Measurements from ENCODE around the gene DIRAS2.
"Not testable (repeated sequence)": the region's sequence is repeated elsewhere in the genome, so short reads cannot be mapped to it uniquely, and the experiment has no call there.

The DIRAS2 gene, protein sequence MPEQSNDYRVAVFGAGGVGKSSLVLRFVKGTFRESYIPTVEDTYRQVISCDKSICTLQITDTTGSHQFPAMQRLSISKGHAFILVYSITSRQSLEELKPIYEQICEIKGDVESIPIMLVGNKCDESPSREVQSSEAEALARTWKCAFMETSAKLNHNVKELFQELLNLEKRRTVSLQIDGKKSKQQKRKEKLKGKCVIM

DNA sequence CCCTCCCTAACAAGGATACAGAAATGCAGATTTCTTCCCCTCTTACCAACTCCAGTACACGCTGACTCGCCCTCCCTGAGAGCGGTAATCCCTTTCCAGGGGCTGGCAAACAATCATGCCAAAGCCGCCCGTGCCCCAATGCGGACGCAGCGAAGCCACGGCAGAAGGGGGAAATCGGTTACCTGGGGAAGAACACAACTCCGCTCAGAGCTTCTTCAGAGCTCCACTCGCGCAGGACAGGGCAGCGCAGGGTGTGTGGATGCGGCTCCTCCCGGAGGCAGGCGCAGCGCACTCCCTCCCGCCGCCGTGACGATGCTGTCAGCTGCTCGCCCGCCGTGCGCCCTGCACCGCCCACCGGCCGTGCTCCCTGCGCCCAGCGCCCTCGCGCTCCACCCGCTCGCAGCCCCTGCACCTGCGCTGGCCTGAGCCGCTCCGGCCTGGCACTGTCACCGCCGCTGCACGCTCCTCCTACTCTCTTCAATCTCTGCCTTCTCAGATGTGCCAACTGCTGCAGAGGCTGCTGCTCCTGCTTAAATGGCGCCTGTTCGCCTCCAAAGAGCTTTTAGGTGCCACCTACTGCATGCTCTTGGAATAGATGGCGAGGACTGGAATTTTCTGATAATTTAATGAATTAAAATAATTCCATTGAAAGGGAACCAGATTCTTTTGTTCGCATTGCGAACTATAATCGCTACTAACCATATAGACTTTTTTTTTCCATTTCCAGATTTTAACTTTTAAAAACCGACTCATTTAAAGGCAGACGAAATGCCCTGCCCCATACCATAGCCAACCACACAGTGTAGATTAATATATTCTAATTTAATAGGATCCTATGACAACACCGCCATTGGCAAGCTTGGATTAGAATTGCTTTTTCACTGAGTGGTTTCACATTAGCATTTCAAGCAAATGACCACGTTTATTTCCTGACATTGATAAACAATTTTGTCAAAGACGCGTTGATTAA, at the start of gene DIRAS2:
Gene DIRAS2, minus strand, starts transcription at position 255 of the 970 bp plus-strand sequence. CDS start 28,997 bp downstream, outside the sequence.
- DNase-seq (ENCODE audit: low read depth in 2 of 2), result peak; percentile 1 to 24

DNA sequence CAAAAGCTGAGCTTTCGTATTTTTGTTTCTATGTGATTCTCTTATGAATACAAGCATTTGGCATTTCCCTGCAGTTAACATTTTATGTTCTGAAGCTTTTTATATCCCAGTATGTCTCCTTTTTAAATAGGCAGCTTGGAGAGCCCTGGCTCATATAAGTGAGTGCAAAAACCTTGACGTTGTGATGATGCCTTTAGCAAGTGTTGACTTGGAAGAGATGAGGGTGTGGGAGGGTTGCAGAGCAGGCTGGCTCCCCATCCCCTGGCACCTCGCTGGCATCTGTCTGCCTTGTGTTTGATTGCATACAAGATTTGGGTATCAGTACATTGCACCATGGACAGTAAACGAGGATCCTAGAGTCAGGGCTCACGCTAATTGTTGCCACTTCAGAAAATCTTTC, 42.1 kb upstream of the DIRAS2 start:
- no peak for DNase-seq (ENCODE audit: low read depth in 2 of 2)

DNA sequence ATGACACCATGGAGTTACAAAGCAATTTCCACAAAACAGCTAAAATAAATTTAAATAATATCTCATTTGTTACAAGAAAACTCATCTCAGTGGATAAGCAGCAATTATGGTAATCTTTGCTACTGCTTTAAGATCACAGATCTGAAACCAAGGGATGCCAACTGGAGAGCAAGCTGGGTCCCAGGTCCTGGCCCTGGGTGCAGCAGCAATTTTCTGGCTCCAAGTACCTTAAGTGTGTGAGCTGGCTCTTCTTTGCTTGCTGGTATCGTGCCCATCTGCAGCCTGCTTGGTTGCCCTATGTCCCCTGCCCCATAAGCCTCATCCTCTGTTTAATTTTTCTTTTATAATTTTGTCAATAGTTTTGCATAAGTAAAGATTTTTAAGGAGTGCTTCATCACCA, 41.5 kb upstream of the DIRAS2 start:
- no peak for DNase-seq (ENCODE audit: low read depth in 2 of 2)

DNA sequence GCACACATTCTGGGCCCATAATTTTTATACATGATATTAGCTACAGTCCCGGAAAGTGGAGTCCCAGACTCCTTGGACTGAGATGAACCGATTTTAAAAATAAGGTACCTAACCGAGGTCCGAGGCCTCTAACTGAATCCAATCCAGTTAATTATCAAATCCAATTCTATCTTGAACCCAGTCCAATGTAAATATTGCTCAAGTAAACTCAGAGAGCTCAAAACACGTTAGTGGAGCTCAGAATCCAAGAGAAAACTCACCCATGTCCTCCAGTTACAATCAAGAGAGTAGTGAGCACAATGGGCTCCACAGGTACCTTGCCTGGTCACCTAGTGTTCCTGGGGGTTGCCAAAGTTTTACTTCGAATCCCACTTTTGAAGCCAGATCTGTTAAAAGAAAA, 37.9 kb upstream of the DIRAS2 start:
- no peak for DNase-seq (ENCODE audit: low read depth in 2 of 2)

DNA sequence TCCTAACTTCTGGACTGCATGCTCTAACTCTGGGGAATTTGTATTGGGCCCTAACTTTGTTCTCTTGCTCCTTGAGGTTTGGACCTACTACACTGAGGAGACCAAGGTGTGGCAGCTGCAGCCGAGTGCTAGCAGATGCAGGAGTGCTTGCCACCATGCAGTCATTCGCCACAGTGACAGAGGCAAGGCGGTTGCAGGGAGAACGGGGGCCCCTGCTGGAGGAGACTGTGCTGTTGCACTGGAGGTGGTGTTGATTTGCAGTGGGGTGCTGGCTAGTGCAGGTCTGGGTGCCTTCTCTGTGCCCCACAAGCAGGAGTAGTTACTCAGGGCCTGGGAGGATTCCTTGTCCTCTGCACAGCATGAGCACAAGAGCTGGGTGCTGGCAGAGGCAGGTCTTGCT, 22.4 kb upstream of the DIRAS2 start:
- no peak for DNase-seq (ENCODE audit: low read depth in 2 of 2)

DNA sequence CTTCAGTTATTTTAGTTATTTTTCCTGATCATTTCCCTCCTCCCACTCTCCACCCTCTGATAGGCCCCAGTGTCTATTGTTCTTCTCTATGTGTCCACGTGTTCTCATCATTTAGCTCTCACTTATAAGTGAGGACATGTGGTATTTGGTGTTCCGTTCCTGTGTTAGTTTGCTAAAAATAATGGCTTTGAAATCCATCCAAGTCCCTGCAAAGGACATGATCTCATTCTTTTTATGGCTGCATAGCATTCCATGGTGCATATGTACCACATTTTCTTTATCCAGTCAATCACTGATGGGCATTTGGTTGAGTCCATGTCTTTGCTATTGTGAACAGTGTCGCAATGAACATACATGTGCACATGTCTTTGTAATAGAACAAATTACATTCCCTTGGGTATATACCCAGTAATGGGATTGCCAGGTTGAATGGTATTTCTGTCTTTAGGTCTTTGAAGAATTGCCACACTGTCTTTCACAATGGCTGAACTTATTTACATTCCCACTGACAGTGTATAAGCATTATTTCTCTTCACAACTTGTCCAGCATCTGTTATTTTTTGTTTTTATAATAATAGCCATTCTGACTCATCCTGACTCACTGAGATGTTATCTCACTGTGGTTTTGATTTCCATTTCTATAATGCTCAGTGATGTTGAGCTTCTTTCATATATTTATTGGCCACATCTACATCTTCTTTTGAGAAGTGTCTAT, 17.2 kb upstream of the DIRAS2 start:
- no peak for DNase-seq (ENCODE audit: low read depth in 2 of 2)

DNA sequence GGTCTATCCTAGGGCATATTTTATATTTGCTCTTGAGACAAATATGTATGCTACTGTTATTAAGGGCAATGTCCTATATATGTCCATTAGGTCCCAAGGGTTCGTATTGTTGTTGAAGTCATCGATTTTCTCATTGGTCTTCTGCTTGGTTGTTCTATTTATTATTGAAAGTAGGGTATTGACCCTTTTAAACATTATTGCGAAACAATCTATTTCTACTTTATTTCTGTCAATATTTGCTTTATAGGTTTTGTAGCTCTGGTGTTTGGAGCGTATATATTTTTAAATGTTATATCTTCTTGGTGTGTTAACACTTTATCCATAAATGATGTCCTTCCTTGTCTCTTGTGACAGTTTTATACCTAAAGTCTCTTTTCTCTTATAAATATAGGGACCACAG, 16.2 kb upstream of the DIRAS2 start:
- no peak for DNase-seq (ENCODE audit: low read depth in 2 of 2)

DNA sequence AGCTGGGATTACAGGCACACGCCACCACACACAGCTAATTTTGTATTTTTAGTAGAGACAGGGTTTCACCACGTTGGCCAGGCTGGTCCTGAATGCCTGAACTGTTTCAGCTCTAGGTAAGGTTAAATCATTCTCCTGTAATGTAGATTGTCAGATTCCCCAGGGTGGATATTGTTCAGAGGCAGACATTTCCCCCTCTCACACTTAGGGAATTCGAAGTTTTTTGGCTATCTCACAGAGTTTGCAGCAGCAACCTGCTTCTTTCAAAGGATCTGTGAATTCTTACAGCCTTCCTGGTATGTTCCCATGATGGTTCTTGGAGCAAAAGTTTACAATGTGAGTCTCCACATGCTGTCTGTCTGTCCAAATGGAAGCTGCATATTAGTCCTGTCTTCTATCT, 15.6 kb upstream of the DIRAS2 start:
- no peak for DNase-seq (ENCODE audit: low read depth in 2 of 2)

DNA sequence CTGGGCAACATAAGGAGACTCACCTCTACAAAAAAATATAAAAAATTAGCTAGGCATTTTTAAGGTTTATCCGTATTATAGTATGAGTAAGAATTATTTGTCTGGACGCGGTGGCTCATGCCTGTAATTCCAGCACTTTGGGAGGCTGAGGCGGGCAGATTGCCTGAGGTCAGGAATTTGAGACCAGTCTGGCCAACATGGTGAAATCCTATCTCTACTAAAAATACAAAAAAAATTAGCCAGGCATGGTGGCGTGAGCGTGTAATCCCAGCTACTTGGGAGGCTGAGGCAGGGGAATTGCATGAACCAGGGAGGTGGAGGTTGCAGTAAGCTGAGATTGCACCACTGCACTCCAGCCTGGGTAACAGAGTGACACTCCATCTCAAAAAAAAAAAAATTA, 14.3 kb upstream of the DIRAS2 start:
- not testable (repeated sequence) for DNase-seq (ENCODE audit: low read depth in 2 of 2)

DNA sequence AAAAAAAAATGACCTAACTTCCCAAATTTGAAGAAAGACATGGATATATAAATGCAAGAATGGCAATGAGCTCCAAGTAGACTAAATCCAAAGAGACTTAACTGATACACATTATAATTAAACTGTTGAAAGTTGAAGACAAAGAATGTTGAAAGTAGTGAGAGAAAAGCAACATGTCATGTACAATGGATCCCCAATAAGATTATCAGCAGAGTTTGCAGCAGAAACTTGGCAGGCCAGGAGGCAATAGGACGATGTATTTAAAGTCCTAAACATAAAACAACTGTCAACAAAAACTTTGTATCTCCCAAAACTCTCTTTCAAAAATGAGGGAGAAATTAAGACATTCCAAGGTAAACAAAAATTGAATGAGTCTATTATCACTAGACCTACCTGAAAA, 8.6 kb upstream of the DIRAS2 start:
- DNase-seq (ENCODE audit: low read depth in 2 of 2), result no peak

DNA sequence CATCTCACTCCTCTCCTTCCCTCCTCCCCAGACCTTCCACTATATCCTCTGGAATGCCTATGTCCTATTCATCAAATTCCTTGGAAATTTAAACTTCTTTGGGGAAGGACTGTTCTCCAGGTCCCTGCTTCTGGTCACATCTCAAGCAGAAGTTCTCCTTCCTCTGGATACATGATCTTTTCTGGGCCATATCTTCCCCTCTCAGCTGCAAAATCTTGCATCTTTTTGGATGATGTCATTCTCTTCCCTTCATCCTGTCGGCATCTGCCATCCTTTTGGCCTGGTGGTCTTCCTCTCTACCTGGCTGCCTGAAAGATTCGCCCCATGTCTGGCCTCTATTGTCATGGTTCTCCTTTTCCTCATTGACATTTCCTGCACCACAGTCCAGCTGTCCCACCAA, 5.2 kb upstream of the DIRAS2 start:
- no peak for DNase-seq (ENCODE audit: low read depth in 2 of 2)

DNA sequence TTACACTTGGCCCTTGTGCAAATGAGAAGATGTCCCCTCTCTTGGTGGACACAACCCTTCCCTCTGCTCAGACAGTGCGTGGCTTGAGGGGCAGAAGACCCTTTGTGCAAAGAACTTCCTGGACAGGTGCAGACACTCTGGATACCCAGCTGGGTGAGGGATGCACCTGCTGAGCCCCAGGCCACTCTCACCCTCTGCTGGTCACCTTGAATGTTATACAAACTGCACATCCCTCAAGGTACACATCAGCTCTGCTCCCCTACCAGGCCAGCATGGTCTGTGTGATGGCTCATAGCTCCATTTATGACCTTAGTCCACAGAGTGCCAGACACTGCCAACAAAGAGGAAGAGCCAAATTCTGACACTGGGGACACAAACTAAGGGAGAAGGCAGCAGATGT, 3.1 kb upstream of the DIRAS2 start:
- no peak for DNase-seq (ENCODE audit: low read depth in 2 of 2)

DNA sequence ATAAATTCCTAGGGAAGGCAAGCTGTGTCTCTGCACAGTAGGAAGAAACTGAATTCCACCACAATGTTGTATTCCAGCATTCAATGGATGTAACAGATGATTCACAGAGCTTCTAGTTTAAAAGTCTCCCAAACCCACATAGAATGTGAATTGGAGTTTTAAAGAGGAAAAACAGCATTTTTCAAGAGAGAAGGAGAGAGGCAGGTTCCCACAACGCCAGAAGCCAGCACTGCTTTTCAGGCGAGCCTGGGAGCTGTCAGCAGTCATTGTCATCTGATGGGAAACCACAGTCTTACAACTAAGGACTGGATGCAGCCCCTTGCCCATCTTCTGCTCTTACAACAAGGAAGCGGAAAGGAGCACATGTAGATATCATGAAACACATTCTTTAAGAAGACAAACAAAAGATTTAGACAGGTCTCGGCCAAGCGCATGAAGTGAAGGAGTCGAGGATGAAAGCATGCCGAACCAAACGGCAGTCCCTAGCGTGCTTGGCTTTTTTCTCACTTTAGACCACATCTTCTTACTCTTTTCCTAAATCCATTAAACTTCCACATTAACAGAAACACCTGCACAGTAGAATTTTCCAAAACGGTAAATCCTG, 638 bp downstream of the DIRAS2 start:
- no peak for DNase-seq (ENCODE audit: low read depth in 2 of 2)

DNA sequence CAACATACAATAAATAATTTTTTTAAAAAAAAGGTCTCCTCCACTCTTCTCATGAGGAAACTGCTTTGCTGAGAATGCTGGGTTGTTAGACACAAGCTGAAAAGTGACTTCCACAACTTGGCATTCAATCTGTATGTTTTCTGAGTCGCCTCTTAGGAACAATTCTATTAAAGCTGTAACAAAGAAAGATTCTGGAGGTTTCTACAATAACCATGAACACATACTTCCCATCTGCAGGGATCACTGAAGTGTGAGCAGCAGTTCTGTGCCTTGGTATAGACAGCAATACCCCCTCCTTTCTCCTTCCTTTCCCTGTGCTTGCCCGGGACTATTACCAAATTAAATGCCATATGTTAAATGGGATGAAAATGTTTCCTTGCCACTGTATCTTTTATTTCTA, 1.5 kb downstream of the DIRAS2 start:
- no peak for DNase-seq (ENCODE audit: low read depth in 2 of 2)

DNA sequence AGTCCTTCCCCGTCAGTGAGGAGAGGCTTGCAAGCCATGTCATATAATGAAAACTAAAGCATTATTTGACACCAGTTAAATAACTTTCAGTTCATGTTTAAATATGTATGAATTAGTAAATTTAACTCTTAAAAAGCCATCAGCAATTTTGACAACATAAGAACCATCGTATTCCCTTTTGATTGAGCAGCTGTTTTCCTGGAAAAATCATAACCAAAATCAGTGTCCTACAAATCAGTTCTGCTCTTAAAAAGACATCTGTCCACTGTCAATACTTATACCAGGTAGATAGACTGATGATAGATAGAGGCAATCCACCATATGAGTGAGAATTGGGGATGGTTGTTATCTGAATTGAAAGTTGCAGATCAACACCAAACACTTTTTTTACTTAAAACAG, 2.3 kb downstream of the DIRAS2 start:
- DNase-seq (ENCODE audit: low read depth in 2 of 2), result no peak

DNA sequence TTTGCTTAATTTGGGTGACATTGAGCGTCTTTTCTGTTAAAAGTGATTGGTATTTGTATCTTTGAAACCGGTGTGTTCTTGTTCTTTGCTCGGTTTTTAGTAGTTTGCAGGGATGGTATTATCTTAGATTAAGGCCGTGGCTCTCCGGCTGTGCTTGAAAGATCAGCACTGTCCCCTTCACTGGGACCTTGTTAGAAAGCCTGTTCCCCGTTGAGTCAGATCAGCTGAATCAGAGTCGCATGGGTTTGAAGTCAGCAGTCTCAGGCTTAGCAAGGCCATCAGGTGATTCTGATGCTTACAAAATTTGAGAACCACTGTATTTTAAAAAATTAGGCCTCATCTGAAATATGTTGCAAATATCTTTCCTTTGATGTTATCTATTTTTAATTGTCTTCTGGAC, 5.0 kb downstream of the DIRAS2 start:
- no peak for DNase-seq (ENCODE audit: low read depth in 2 of 2)

DNA sequence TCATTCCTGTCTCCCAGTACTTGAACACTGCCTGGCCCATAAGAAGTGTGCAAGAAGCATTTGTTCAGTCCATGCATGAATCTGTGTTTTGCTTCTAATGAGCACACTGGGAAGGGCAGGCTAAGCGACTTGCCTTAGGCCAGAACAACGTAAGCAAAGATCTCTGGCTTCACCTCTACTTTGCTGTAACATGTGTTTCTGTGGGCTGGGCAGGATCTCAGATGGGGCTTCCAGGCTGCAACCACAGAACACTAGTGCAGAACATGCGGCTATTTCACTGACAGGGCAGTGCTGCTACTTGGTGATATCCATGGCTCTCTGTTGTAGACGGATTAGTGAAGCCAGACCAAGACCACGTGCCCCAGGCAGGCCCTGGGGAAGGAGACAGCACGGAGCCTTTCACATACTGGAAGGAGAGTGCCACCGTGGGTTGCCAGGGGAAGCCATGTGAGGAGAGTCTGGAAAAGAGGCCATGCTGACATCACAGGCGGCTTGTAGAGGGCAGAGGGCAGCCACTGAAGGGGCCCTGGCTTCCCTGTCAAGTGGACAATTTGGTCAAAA, 9.9 kb downstream of the DIRAS2 start:
- no peak for DNase-seq (ENCODE audit: low read depth in 2 of 2)

DNA sequence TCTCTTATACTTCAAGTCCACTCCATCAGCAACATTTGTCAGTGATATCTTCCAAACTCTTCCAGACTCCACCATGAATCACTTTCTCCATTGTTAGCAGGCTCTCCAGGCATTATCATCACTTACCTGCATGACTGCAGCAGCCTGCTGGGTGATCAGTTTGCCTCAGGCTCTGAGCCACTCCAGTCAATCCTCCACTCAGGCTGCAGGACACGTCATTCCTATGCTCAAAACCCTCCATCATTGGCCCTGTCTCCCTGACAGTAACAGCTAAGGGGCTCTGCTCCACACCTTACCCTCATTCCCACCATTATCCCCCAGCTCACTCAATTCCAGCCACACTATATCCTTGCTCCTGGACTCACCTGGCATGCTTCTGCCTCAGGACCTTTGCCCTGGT, 10.7 kb downstream of the DIRAS2 start:
- no peak for DNase-seq (ENCODE audit: low read depth in 2 of 2)

DNA sequence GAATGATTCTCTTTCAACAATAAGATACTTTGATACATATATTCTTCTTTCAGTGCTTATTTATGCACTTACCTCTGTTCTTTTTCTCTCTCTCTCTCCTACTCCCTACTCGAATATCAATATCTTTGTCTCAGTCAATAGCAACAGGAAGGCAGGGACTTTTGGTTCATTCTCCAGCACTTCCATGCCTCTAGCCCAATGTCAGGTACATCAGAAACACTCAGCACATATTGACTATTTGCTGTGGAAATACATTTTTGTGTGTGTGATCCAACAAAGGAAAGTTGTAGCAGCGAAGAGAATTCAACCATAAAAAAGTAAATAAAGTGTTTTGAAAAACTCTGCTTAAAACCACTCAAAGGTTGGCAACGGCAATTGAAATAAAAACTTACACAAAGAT, 12.6 kb downstream of the DIRAS2 start:
- DNase-seq (ENCODE audit: low read depth in 2 of 2), result no peak

DNA sequence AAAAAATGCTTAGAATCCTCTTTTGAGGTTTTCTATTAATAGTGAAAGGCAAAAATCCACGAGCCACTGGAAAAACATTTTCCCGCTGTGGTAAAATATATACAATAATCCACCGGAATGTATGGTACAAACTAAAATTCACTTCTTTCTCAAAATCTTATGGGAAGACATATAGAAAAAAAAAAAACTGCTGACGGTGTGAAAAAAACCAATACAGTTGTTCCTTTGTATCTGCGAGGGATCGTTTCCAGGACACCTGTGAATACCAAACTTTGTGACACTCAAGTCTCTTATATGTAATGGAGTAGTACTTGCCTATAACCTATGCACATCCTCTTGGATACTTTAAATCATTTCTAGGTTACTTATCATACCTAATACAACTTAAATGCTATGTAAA, 13.3 kb downstream of the DIRAS2 start:
- no peak for DNase-seq (ENCODE audit: low read depth in 2 of 2)

DNA sequence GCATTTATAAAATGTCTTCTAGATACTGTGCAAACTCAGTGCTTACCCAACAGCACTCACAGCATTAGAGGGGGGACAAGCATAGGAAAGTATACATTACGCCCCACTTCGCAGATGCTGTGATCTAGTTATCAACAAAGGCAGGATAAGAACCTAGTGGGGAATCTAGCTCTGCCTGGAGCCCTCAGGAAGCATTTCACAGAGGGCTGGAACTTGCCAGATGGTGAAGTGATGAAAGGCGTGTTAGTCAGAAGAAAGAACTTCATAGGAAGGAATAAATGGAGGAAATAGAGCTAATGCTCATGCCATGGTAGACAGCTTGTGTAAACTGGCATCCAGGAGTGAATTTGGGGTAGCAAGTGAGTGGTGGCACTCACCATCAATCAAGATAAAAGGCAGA, 25.8 kb downstream of the DIRAS2 start:
- no peak for DNase-seq (ENCODE audit: low read depth in 2 of 2)

DNA sequence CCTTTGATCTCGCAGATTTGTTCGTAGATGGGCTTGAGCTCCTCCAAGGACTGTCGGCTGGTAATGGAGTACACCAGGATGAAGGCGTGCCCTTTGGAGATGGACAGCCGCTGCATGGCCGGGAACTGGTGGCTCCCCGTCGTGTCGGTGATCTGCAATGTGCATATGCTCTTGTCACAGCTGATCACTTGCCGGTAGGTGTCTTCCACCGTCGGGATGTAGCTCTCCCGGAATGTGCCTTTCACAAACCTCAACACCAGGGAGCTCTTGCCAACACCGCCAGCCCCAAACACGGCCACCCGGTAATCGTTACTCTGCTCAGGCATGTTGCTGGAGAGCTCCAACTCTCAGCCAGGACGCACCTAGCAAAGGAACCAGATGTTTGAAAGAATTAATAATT, 29.1 kb downstream of the DIRAS2 start:
- no peak for DNase-seq (ENCODE audit: low read depth in 2 of 2)

All from stimulated activated CD4-positive, alpha-beta T cell treated with anti-CD3 and anti-CD28 coated beads, Interleukin-4, amount 100 ng/mL, for 48 hours (primary cell).